Stimulated activated CD8-positive, alpha-beta memory T cell treated with anti-CD3 and anti-CD28 coated beads, Interleukin-7, amount 100 ng/mL, for 24 hours (primary cell): ENCODE measurements around the gene CMIP.
A peak's percentile ranks its signal among the peaks of the same experiment; 100 is the strongest.
"Not testable (repeated sequence)": the region's sequence is repeated elsewhere in the genome, so short reads cannot be mapped to it uniquely, and the experiment has no call there.

Experiments used
- DNase-seq: peaks from one replicate; pipeline ENCODE4 v3.0.0-alpha.2; 2020; ENCODE audit warnings: low read depth

The CMIP gene

DNA sequence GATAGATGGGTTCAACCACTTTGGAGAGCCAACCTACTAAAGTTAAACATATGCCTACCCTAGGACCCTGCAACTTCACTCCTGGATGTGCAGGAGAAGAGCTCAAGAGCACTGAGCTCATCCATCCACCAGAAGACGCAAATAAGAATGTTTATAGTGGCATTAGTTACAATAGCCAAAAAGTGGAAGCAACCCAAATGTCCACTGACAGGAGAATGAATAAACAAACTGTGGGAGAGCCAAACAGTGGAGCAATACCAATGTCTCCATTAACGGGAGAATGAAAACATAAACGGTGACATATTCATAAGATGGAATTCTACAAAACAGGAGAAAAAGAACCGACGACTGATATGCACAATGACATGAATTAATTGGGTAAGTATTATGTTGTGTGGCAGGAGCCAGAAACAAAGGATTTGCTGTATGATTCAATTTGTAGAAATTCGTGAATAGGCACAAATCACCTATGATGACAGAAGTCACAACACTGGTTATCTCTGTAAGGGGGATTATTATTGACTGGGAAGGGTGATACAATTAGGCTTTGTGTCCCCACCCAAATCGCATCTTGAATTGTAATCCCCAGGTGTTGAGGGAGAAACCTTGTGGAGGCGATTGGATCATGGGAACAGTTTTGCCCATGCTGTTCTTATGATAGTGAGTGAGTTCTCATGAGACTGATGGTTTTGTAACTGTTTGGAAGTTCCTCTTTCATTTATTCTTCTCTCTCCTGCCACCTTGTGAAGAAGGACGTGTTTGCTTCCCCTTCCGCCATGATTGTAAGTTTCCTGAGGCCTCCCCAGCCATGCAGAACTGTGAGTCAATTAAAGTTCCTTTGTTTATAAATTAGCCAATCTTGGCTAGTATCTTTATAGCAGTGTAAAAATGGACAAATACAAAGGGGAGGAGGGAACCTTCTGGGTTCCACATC is 276.6 kb downstream of the CMIP start:
- DNase-seq, result no peak

- DNase-seq, result no peak
Measured at GRCh38 chr16:81723098-81723723, 278.6 kb downstream of the CMIP start.

- no peak for DNase-seq
Measured at GRCh38 chr16:81728435-81728834, 283.8 kb downstream of the CMIP start.

DNA sequence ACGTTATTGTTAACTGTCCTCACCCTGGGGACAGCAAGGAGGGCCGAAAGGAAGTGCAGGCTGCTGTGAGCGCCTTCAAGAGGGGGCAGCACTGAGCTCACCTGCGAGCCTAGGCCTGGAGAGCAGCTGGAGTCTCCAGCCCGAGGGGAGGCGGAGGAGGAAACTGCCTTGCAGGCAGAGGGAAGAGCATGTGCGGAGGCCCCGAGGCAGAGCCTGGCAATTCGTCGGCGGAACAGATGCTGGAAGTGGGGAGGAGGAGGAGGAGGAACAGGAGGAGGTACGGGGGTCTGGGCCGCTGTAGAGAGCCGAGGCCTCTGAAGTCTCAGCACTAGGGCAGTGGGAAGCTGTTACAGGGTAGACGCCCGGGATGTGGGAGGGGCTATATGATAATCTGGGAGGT is 284.8 kb downstream of the CMIP start:
- no peak for DNase-seq

DNA sequence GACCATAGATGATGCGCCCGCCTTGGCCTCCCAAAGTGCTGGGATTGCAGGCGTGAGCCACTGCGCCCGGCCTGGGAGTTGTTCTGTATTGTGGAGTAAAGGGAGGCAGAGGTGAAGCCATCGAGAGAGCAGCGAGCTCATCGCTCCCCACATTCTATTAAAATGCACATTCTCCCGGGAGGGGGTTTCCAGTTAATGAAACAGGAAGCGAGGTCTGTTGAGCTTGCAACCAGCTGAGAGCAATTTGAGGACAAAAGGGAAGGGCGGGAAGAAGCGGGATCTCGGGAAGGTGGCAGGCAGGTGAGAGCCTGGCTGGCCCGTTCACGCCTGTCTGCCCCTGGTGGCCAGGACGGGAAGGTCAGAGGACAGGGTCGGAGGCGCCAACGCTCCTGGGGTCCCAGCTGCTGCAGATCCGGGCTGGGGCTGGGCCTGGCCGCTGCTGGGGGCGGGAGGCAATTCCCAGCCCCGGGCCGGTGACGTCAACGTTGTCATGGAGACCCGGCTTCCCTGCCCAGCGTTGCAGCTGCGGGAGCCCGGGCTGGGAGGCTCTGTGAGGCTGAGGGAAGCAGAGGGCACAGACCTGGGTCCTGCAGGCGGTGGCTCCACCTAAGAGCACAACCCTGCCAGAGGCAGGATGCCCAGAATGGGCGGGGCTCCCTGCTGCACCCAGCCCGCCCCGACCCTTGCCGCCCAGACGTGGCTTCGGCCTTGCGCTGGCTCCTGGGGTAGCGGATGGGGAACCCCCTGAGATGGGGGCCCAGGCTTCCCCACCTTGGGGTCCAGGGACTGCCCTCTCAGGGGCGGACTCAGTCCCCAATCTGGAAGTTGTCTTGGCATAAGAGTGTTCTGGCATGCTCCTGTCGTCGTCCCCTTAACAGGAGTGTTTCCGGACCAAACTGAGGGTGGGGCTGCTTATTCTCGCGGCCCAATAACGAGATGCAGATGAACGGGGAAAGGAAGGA is 285.8 kb downstream of the CMIP start:
- DNase-seq, result no peak

GRCh38 chr16:81731649-81732048 is 287.0 kb downstream of the CMIP start:
- DNase-seq, result no peak

DNA sequence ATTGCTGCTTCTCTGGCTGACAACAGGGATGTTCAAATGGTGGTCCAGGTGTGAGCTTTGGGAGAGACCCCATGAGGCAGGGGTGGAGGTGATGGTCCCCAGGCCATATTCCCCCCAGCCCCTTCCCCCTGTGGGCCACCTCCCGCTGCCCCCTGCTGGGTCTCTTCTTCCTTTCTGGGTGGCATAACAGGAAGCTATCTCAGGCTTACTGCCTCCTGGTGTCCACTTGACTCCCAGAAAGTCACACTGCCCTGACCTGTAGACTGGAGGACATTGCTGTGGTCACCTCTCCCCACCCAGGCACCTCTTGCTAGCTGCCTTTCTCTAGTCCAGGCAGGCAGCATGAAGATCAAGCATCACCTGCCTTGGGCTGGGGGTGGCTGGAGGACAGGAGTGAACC is 288.1 kb downstream of the CMIP start:
- no peak for DNase-seq

- no peak for DNase-seq
Measured at GRCh38 chr16:81733295-81733694, 288.7 kb downstream of the CMIP start.

GRCh38 chr16:81734632-81735434 is 290.2 kb downstream of the CMIP start:
- DNase-seq, result no peak

- DNase-seq, result peak; percentile 76
Measured at GRCh38 chr16:81737885-81738536, 293.4 kb downstream of the CMIP start.

GRCh38 chr16:81738783-81739496 is 294.3 kb downstream of the CMIP start:
- DNase-seq, result no peak

DNA sequence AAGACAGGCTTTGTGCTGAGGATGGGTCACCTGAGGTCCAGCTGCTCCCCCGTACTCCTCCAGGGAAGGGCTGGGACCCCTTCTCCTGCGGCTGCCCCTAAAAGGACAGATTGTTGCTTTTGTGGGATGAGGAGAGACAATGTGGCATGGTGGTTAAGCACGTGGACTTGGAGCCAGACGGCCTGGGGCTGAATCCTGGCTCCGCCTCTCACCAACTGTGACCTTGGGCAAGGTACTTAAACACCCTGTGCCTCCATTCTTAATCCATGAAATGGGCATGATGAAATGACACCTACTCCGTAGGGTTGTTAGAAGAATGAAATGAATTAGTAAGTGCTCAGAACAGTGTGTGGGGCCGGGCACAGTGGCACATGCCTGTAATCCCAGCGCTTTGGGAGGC is 294.9 kb downstream of the CMIP start:
- no peak for DNase-seq

DNA sequence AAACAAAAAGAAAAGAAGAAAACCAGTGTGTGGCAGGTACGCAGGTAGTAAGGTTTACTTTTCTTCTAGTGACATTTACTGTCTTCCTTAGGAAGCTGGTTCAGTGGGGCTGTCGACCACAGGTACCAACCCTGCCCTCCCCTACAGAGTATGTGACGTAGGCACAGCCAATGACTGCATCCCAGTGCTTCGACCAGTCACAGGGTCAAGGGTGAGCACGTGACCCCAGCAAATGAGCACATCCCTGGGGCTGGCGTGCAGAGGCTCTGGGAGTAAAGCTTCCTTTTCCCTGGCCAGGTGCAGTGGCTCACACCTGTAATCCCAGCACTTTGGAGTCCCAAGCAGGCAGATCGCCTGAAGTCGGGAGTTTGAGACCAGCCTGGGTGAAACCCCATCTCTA is 295.6 kb downstream of the CMIP start:
- no peak for DNase-seq

DNA sequence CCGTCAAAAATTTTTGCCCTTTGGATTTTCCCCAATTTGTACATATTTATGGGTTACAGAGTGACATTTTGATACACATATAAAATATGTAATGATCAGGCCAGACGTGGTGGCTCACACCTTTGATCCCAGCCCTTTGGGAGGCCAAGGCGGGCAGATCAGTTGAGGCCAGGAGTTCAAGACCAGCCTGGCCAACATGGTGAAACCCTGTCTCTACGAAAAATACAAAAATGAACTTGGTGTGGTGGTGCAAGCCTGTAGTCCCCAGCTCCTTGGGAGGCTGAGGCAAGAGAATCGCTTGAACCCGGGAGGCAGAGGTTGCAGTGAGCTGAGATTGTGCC is 296.8 kb downstream of the CMIP start:
- DNase-seq, result not testable (repeated sequence)

- no peak for DNase-seq
Measured at GRCh38 chr16:81744385-81744784, 299.8 kb downstream of the CMIP start.

GRCh38 chr16:81744911-81745310 is 300.3 kb downstream of the CMIP start:
- DNase-seq, result no peak

DNA sequence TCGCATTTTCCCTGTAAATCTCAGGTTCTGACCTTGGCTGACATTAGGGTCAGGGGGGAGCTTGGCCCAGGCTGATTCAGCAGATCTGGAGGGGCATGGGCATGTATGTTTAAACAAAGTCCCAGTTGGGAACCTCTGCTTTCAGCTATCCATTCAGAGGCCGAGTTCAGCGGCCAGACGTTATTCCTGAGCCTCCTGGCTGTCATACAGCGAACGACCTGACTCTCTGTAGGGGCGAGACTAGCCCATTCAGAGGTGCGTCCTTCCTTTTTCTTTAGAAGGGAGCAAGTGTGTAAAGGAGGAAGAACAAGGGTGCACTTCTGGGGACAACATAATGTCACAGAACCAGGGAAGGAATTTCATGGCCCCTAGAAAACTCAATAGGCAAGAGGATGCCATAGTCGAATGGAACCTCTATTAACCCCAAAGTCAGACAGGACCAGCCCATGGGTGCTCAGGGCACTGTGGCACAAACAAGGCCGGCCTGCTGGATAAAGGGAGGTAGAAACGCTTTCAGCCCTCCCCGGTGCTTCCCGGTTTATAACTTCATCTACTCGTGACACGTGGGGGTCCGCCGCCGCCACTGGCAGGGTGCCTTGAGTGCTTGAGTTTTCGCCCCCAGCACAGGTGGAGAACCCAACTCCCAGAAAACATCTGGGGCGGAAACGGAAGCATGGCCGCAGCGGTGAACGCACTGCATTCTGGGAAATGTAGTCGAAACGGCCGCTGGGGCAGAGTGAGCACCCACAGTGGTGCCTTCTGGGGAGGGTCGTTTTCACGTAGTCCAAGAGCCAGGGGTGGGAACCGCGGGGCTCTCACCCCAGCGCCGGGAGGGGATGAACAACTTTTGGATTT is 301.3 kb downstream of the CMIP start:
- DNase-seq, result peak; percentile 55

- DNase-seq, result no peak
Measured at GRCh38 chr16:81746566-81746965, 302.0 kb downstream of the CMIP start.

GRCh38 chr16:81748476-81749198 is 304.0 kb downstream of the CMIP start:
- no peak for DNase-seq
